ENCODE data around the gene VAMP2.

DNA sequence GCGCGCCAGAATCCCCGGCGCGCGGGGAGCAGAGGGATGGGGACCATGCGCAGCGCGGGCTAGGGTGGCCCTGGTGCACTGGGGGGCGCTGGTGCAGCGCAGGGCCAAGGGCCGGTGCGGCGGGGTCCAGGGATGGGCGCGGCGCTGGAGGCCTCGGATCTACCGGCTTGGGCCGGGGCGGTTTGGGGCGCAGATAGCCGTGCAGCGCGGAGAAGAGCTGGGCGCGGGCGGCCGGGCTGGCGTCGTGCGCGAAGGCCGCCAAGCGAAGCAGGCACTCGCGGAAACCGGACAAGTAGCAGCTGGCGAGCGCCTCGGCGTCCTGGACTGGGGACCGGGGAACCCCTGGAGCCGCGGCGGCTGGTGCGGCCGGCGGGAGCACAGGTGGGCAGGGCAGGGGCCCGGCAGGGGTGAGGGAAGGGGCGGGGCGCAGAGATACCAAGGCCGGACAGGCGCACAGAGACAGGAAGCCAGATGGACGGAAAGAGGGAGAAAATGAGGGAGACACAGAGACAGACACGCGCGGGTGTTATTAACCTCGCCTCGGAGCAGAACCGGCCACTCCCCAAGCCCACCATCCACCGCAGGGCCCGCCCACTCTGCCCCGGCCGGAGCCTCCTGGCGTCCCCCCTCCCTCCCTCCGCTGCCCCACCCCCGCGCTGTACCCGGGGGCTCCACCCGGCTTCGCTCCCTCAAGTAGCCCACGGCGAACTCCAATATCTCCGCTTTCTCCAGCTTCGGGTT is 40.9 kb downstream of the VAMP2 start:
- TF ChIP-seq, protein P1, sequence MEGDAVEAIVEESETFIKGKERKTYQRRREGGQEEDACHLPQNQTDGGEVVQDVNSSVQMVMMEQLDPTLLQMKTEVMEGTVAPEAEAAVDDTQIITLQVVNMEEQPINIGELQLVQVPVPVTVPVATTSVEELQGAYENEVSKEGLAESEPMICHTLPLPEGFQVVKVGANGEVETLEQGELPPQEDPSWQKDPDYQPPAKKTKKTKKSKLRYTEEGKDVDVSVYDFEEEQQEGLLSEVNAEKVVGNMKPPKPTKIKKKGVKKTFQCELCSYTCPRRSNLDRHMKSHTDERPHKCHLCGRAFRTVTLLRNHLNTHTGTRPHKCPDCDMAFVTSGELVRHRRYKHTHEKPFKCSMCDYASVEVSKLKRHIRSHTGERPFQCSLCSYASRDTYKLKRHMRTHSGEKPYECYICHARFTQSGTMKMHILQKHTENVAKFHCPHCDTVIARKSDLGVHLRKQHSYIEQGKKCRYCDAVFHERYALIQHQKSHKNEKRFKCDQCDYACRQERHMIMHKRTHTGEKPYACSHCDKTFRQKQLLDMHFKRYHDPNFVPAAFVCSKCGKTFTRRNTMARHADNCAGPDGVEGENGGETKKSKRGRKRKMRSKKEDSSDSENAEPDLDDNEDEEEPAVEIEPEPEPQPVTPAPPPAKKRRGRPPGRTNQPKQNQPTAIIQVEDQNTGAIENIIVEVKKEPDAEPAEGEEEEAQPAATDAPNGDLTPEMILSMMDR (tag by site-specific recombination; IDR thresholded peaks at IDR 0.05): peak; percentile 95
- TF ChIP-seq, protein P2, sequence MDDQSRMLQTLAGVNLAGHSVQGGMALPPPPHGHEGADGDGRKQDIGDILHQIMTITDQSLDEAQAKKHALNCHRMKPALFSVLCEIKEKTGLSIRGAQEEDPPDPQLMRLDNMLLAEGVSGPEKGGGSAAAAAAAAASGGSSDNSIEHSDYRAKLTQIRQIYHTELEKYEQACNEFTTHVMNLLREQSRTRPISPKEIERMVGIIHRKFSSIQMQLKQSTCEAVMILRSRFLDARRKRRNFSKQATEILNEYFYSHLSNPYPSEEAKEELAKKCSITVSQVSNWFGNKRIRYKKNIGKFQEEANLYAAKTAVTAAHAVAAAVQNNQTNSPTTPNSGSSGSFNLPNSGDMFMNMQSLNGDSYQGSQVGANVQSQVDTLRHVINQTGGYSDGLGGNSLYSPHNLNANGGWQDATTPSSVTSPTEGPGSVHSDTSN (CRISPR knock-in tag; IDR thresholded peaks at IDR 0.05): no peak
- TF ChIP-seq RBAK (tag by site-specific recombination; IDR thresholded peaks at IDR 0.05) (no peak), KLF10 (tag by site-specific recombination; IDR thresholded peaks at IDR 0.05) (peak; percentile 99), ZNF654 (tag by site-specific recombination; IDR thresholded peaks at IDR 0.05; ENCODE audit: low read depth) (no peak; the same call in 1 of the 2 replicates)
- TF ChIP-seq, protein P3, sequence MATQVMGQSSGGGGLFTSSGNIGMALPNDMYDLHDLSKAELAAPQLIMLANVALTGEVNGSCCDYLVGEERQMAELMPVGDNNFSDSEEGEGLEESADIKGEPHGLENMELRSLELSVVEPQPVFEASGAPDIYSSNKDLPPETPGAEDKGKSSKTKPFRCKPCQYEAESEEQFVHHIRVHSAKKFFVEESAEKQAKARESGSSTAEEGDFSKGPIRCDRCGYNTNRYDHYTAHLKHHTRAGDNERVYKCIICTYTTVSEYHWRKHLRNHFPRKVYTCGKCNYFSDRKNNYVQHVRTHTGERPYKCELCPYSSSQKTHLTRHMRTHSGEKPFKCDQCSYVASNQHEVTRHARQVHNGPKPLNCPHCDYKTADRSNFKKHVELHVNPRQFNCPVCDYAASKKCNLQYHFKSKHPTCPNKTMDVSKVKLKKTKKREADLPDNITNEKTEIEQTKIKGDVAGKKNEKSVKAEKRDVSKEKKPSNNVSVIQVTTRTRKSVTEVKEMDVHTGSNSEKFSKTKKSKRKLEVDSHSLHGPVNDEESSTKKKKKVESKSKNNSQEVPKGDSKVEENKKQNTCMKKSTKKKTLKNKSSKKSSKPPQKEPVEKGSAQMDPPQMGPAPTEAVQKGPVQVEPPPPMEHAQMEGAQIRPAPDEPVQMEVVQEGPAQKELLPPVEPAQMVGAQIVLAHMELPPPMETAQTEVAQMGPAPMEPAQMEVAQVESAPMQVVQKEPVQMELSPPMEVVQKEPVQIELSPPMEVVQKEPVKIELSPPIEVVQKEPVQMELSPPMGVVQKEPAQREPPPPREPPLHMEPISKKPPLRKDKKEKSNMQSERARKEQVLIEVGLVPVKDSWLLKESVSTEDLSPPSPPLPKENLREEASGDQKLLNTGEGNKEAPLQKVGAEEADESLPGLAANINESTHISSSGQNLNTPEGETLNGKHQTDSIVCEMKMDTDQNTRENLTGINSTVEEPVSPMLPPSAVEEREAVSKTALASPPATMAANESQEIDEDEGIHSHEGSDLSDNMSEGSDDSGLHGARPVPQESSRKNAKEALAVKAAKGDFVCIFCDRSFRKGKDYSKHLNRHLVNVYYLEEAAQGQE (tag by site-specific recombination; IDR thresholded peaks at IDR 0.05): peak; percentile 41; the same call in 1 of the 2 replicates

Data from HEK293 (cell line).